Activated CD8-positive, alpha-beta T cell treated with anti-CD3 and anti-CD28 coated beads for 36 hours (primary cell): ENCODE measurements around the gene PDE4C. TPM values are rescaled to one million over a fixed set of nuclear protein-coding genes. Genes with fewer than 3 reads are reported as not detected.

Experiments
- ATAC-seq: fragments of 200-7000 bp; cut with Tn5 transposase; one replicate; pipeline ENCODE4 v1.10.0; 2021; ENCODE audit warnings: mild to moderate bottlenecking, moderate library complexity
- CTCF ChIA-PET: fragments of 350-600 bp; sonication (Branson Sonifier 250); formaldehyde crosslinking; loops from one replicate; lab custom pipeline; 2021; ENCODE audit warnings: antibody characterized with exemption; lab: Charles Lee
- POLR2A ChIA-PET: fragments of 350-600 bp; sonication (Branson Sonifier 250); formaldehyde crosslinking; loops from one replicate; lab custom pipeline; 2021; ENCODE audit warnings: antibody characterized with exemption; lab: Charles Lee
- DNase-seq: peaks from one replicate; pipeline ENCODE4 v3.0.0-alpha.2; 2020
- H3K27ac Mint-ChIP-seq: one replicate; pipeline ENCODE4 v1.8.0; 2021; ENCODE audit warnings: mild to moderate bottlenecking, mixed read lengths
- H3K27me3 Mint-ChIP-seq: one replicate; pipeline ENCODE4 v1.8.0; 2021; ENCODE audit warnings: mixed read lengths
- H3K36me3 Mint-ChIP-seq: one replicate; pipeline ENCODE4 v1.8.0; 2021; ENCODE audit warnings: low read depth, mixed read lengths
- H3K4me1 Mint-ChIP-seq: one replicate; pipeline ENCODE4 v1.8.0; 2021; ENCODE audit warnings: low read depth, mixed read lengths
- H3K4me3 Mint-ChIP-seq: one replicate; pipeline ENCODE4 v1.8.0; 2021; ENCODE audit warnings: mild to moderate bottlenecking, moderate library complexity, mixed read lengths
- H3K9me3 Mint-ChIP-seq: one replicate; pipeline ENCODE4 v1.8.0; 2021; ENCODE audit warnings: mixed read lengths
- intact Hi-C: fragments of 100-400 bp; cut with micrococcal nuclease; formaldehyde crosslinking; loops from one replicate; pipeline ENCODE4 v1.10.0; 2022
- total RNA-seq, 2 experiments: library from RNA; stranded (reverse); gene quantifications; one replicate each; pipeline ENCODE4 v1.2.3, GENCODE V29; 2021
- TF ChIP-seq, protein P1 (sequence below): fragments of 200-600 bp; IDR thresholded peaks from one replicate; pipeline ENCODE4 v1.8.0; 2022; ENCODE audit warnings: antibody characterized with exemption, mild to moderate bottlenecking

Gene PDE4C
- total RNA-seq, 2 experiments from 2014 or later: 0.38 TPM; not detected in 1

DNA sequence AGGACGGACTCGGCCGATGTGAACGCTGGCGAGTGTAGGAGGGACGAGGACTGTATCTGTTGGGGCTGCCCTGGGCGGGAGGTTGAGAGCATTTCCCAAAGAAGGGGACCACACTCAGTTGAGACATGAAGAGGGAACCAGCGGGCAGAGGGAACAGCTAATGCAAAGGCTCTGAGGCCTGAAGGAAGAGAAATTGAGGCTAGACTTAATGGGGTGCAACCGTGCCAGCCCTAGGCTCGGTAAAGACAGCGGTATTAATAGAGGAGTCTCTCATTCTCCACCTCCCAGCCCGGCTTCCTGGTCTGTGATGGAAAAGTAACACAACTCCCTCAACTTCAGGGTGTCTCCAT, 32.1 kb downstream of the PDE4C start:
- H3K27me3 Mint-ChIP-seq: no peaks in the 10 kb centered on the region
- intact Hi-C loops: no loop called here
- H3K4me1 Mint-ChIP-seq: peaks cover 20% of the 10 kb centered on the region
- H3K9me3 Mint-ChIP-seq: no peaks in the 10 kb centered on the region
- H3K4me3 Mint-ChIP-seq: peak overlapping the region; percentile 79
- DNase-seq: no peak
- ChIA-PET CTCF (interaction anchor here (1.3 to 5.3 kb wide), 4 partner anchors 10 to 81 kb away, joined by 3 to 52 read pairs (median 4); partner anchors contain the start of gene RAB3A), POLR2A (interaction anchor here (1.1 to 4.7 kb wide), 6 partner anchors 10 to 225 kb away, joined by 3 to 25 read pairs (median 4); partner anchors contain the start of genes JUND, RAB3A and SSBP4)
- TF ChIP-seq, protein P1, sequence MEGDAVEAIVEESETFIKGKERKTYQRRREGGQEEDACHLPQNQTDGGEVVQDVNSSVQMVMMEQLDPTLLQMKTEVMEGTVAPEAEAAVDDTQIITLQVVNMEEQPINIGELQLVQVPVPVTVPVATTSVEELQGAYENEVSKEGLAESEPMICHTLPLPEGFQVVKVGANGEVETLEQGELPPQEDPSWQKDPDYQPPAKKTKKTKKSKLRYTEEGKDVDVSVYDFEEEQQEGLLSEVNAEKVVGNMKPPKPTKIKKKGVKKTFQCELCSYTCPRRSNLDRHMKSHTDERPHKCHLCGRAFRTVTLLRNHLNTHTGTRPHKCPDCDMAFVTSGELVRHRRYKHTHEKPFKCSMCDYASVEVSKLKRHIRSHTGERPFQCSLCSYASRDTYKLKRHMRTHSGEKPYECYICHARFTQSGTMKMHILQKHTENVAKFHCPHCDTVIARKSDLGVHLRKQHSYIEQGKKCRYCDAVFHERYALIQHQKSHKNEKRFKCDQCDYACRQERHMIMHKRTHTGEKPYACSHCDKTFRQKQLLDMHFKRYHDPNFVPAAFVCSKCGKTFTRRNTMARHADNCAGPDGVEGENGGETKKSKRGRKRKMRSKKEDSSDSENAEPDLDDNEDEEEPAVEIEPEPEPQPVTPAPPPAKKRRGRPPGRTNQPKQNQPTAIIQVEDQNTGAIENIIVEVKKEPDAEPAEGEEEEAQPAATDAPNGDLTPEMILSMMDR: no peak
- peaks cover 10% of the 10 kb centered on the region for H3K36me3 Mint-ChIP-seq
- H3K27ac Mint-ChIP-seq: peak overlapping the region; percentile 88
- ATAC-seq: no peak

DNA sequence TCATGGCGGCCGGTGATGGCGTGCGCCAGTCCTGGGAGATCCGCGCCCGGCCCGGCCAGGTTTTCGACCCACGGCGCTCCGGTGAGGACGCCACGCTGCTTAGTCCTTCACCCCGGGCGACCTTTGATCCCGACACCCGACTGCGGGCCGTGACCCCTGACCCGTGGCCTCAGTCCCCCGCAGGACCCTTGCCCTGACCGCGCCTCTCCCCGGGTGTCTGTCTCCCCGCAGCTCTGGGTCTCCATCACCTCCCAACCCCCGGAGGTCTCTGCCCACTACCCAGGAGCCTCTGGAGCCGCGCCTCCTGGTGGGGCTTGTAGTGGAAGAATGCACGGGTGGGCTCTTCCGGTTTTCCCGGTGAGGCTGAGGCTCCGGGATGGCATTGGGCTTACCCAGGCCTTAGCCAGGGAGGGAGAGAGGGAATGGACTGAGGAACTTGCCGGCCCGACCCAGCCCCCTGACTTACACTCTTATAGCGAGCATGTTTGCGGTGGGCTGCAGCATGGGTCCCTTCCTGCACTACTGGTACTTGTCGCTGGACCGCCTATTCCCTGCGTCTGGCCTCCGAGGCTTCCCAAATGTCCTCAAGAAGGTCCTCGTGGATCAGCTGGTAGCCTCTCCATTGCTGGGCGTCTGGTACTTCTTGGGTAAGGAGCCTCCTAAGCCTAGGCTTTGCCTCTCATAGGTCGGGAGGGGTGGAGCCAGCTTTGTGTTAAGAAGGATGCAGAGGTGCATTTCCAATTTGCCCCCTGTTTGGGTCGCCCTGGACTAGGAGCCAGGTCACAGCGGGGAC, 32.7 kb downstream of the PDE4C start:
- Mint-ChIP-seq H3K4me3 (peak overlapping the region; percentile 79), H3K36me3 (peaks cover 6% of the 10 kb centered on the region), H3K27ac (peak overlapping the region; percentile 88), H3K9me3 (no peaks in the 10 kb centered on the region), H3K4me1 (peaks cover 20% of the 10 kb centered on the region), H3K27me3 (no peaks in the 10 kb centered on the region)
- peak; percentile 18 for DNase-seq
- POLR2A ChIA-PET: interaction anchor here (1.1 to 4.7 kb wide), 7 partner anchors 10 to 225 kb away, joined by 3 to 25 read pairs (median 4); partner anchors contain the start of genes JUND, RAB3A and SSBP4
- intact Hi-C loops: no loop called here
- CTCF ChIA-PET: interaction anchor here (0.6 to 5.3 kb wide), 14 partner anchors 10 to 149 kb away, joined by 3 to 52 read pairs (median 4); partner anchors contain the start of gene RAB3A
- no peak for ATAC-seq
- TF ChIP-seq, protein P1: no peak

DNA sequence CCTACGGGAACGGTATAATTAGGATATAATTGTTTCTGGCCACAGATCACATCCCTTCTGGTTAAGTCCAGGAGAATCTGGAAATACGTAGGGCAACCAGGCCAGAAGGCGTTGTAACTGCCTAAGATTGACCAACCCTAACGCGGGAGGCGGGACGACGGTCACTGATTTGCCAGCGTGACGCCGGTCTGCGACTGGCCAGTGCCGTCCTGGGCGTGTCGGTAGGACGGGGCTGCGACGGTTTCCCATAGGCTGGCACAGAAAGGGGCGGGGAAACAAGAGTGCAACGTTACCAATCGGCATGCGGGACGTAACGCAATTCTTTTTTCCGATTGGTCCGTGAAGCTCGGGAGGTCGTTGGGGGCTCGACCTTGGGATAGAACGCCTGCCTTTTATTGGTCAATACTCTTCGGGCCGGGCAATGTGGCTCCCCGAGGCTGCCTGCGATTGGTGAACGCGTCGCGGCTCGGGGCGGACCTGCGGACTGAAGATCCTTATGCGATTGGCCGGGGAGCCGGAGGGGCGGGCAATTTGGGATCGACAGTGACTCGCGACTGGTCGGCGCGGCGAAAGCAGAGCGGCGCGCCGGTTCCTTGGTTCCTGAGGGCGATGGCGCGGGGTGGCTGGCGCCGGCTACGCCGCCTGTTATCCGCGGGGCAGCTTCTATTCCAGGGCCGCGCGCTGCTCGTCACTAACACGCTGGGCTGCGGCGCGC, 33.4 kb downstream of the PDE4C start, which contains the start of gene MPV17L2:
Gene MPV17L2 (plus strand): TSS at position 546 of the 715 bp plus-strand sequence. CDS start 64 bp downstream, at position 610.
- Mint-ChIP-seq H3K27me3 (no peaks in the 10 kb centered on the region), H3K4me1 (peaks cover 20% of the 10 kb centered on the region), H3K4me3 (peak within 1 kb of the TSS; percentile 79), H3K27ac (peak within 1 kb of the TSS; percentile 88), H3K36me3 (peaks cover under 1% of the 10 kb centered on the region), H3K9me3 (no peaks in the 10 kb centered on the region)
- ATAC-seq (peak; percentile 93), DNase-seq (peak; percentile 99)
- POLR2A ChIA-PET: interaction anchor here (1.0 to 4.7 kb wide), 8 partner anchors 9 to 226 kb away, joined by 3 to 25 read pairs (median 4); partner anchors contain the start of genes RAB3A and SSBP4
- intact Hi-C loops: no loop called here
- CTCF ChIA-PET: interaction anchor here (0.6 to 5.3 kb wide), 20 partner anchors 9 to 221 kb away, joined by 3 to 52 read pairs (median 4); partner anchors contain the start of gene RAB3A
- TF ChIP-seq, protein P1: no peak

DNA sequence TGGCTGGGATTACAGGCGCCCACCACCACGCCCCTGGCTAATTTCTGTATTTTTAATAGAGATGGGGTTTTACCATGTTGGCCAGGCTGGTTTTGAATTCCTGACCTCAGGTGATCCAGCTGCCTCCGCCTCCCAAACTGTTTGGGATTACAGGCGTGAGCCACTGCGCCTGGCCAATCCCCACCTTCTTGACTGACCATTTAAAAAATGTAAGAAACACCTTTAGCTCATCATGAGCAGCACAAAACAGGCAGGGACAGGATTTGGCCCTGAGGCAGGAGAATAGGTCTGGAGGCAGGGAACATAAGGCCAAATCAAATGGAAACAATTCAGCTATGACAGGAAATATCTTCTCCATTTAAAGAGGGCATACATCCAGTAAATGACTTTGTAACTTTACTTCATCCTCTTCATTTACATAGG, 34.6 kb downstream of the PDE4C start:
- H3K27ac Mint-ChIP-seq: peak overlapping the region; percentile 88
- ChIA-PET POLR2A (interaction anchor here (0.6 to 4.7 kb wide), 5 partner anchors 13 to 138 kb away, joined by 3 to 25 read pairs (median 4); partner anchors contain the start of gene RAB3A), CTCF (interaction anchor here (0.6 to 5.3 kb wide), 21 partner anchors 9 to 225 kb away, joined by 3 to 52 read pairs (median 4); a partner anchor contains a TSS)
- ATAC-seq: no peak
- H3K36me3 Mint-ChIP-seq: no peaks in the 10 kb centered on the region
- H3K4me1 Mint-ChIP-seq: peaks cover 20% of the 10 kb centered on the region
- DNase-seq: no peak
- H3K27me3 Mint-ChIP-seq: no peaks in the 10 kb centered on the region
- TF ChIP-seq, protein P1: no peak
- intact Hi-C loops: no loop called here
- peak overlapping the region; percentile 79 for H3K4me3 Mint-ChIP-seq
- no peaks in the 10 kb centered on the region for H3K9me3 Mint-ChIP-seq
